B cell (primary cell): ENCODE data around the gene PCOLCE2. TPM values are rescaled to one million over a fixed set of nuclear protein-coding genes. Genes with fewer than 3 reads are reported as not detected.

Experiments used
- ATAC-seq: fragments of 200-7000 bp; cut with Tn5 transposase; one replicate; pipeline ENCODE4 v1.10.0; 2021; ENCODE audit warnings: low read depth, mild to moderate bottlenecking, moderate number of reproducible peaks, moderate library complexity
- CTCF ChIA-PET: fragments of 350-600 bp; sonication (Branson Sonifier 250); formaldehyde crosslinking; loops from one replicate; lab custom pipeline; 2021; ENCODE audit warnings: antibody characterized with exemption, inconsistent platforms; lab: Charles Lee
- POLR2A ChIA-PET: fragments of 350-600 bp; sonication (Branson Sonifier 250); formaldehyde crosslinking; loops from one replicate; lab custom pipeline; 2021; ENCODE audit warnings: antibody characterized with exemption; lab: Charles Lee
- DNase-seq: peaks from one replicate; pipeline ENCODE4 v3.0.0; 2013
- H2AFZ ChIP-seq: 2 replicates; pipeline ENCODE4 v1.6.1; 2012; ENCODE audit warnings: mild to moderate bottlenecking, low read depth, low read length; ENCODE audit not compliant: insufficient read depth, poor library complexity, severe bottlenecking
- H3K27ac ChIP-seq, 2 donors: 1 replicate in 1 of 2; 2 replicates in 1 of 2; pipeline ENCODE4 v1.5.1; 2012 to 2013; ENCODE audit warnings: low read length in 2 of 2, mild to moderate bottlenecking in 2 of 2, moderate library complexity in 1 of 2
- H3K27me3 ChIP-seq, 4 experiments: fragments of 200-600 bp in 1 of 4; sonication (generic) in 1 of 4; replicated peaks in 1 of 4; 1 replicate in 2 of 4; 2 replicates in 2 of 4; pipeline versions ENCODE4 v1.6.1 to v1.7.0; 2013 to 2016; ENCODE audit warnings: low read length in 3 of 4, mild to moderate bottlenecking in 2 of 4, mixed read lengths in 1 of 4, moderate library complexity in 1 of 4; ENCODE audit not compliant: insufficient read depth in 4 of 4, control insufficient read depth in 3 of 4; ENCODE audit errors: control extremely low read depth in 1 of 4
- H3K36me3 ChIP-seq, 2 experiments: replicated peaks in 1 of 2; 1 replicate in 1 of 2; 2 replicates in 1 of 2; pipeline versions ENCODE4 v1.6.1 to v1.7.1; 2013; ENCODE audit warnings: low read length in 1 of 2; ENCODE audit not compliant: insufficient read depth in 2 of 2, control insufficient read depth in 1 of 2; ENCODE audit errors: control extremely low read depth in 1 of 2, extremely low read depth in 1 of 2
- H3K4me1 ChIP-seq, 2 donors: fragments of 200-600 bp in 1 of 2; sonication (generic) in 1 of 2; 1 replicate in 1 of 2; 2 replicates in 1 of 2; pipeline versions ENCODE4 v1.5.1 to v1.6.1; 2013 to 2017; ENCODE audit warnings: low read length in 2 of 2; ENCODE audit not compliant: control insufficient read depth in 2 of 2, insufficient read depth in 2 of 2
- H3K4me2 ChIP-seq: replicated peaks from 2 replicates; pipeline ENCODE3; 2012; ENCODE audit warnings: mild to moderate bottlenecking, low read depth, low read length; ENCODE audit not compliant: poor library complexity, severe bottlenecking
- H3K4me3 ChIP-seq, 5 experiments: fragments of 200-600 bp in 1 of 5; sonication (generic) in 1 of 5; 1 replicate in 3 of 5; 2 replicates in 2 of 5; pipeline versions ENCODE4 v1.5.1 to v1.7.0; 2011 to 2016; ENCODE audit warnings: low read length in 4 of 5, mild to moderate bottlenecking in 4 of 5, low read depth in 2 of 5, control low read depth in 1 of 5, moderate library complexity in 1 of 5; ENCODE audit not compliant: insufficient read depth in 1 of 5; ENCODE audit errors: control extremely low read depth in 1 of 5, extremely low read depth in 1 of 5
- H3K79me2 ChIP-seq: fragments of 200-600 bp; sonication (generic); one replicate; pipeline ENCODE4 v1.6.0; 2016; ENCODE audit warnings: low read length; ENCODE audit not compliant: control insufficient read depth, insufficient read depth
- H3K9ac ChIP-seq: fragments of 200-600 bp; sonication (generic); 2 replicates; pipeline ENCODE4 v1.6.1; 2017; ENCODE audit warnings: mild to moderate bottlenecking, low read length, moderate library complexity
- H3K9me3 ChIP-seq, 3 donors: one replicate each; pipeline versions ENCODE4 v1.6.1 to v1.7.1; 2013; ENCODE audit warnings: low read length in 2 of 3; ENCODE audit not compliant: control insufficient read depth in 2 of 3, insufficient read depth in 1 of 3; ENCODE audit errors: control extremely low read depth in 1 of 3
- H4K20me1 ChIP-seq: 2 replicates; pipeline ENCODE4 v1.6.0; 2012; ENCODE audit warnings: mild to moderate bottlenecking, low read length; ENCODE audit not compliant: insufficient read depth, control insufficient read depth, poor library complexity, severe bottlenecking
- H3K27ac Mint-ChIP-seq: one replicate; pipeline ENCODE4 v1.8.0; 2021; ENCODE audit warnings: mixed read lengths
- H3K27me3 Mint-ChIP-seq: one replicate; pipeline ENCODE4 v1.8.0; 2021; ENCODE audit warnings: mixed read lengths
- H3K4me1 Mint-ChIP-seq: one replicate; pipeline ENCODE4 v1.8.0; 2021; ENCODE audit warnings: mixed read lengths
- H3K4me3 Mint-ChIP-seq: one replicate; pipeline ENCODE4 v1.8.0; 2021; ENCODE audit warnings: mixed read lengths
- H3K9me3 Mint-ChIP-seq: one replicate; pipeline ENCODE4 v1.8.0; 2022; ENCODE audit warnings: mixed read lengths; ENCODE audit not compliant: insufficient read depth
- EZH2 ChIP-seq: IDR thresholded peaks from 2 replicates; pipeline ENCODE4 v1.6.1; 2012; ENCODE audit warnings: borderline replicate concordance, low read depth, mild to moderate bottlenecking, moderate library complexity, low read length; ENCODE audit not compliant: insufficient read depth, poor library complexity, severe bottlenecking
- WGBS: methylation state at CpG from one replicate; pipeline ENCODE4 v1.1.5; 2013; ENCODE audit warnings: missing lambda C conversion rate; ENCODE audit not compliant: insufficient coverage; 5-methylcytosine and 5-hydroxymethylcytosine counted together
- intact Hi-C: fragments of 100-400 bp; cut with micrococcal nuclease; formaldehyde crosslinking; loops from one replicate; pipeline ENCODE4 v1.10.0; 2022
- polyA plus RNA-seq: library from polyadenylated mRNA; depleted of rRNA; stranded (reverse); fragments of >200 nt; gene quantifications from 2 replicates; pipeline ENCODE4 v1.2.3, GENCODE V29; 2012
- total RNA-seq, 2 donors: library from RNA; stranded (reverse); fragments of 120-200 nt in 1 of 2; gene quantifications; 1 replicate in 1 of 2; 2 replicates in 1 of 2; pipeline versions ENCODE4 v1.2.3 to v1.2.4, GENCODE V29; 2013 to 2022
- TF ChIP-seq, protein P1 (sequence below): fragments of 200-600 bp; IDR thresholded peaks from one replicate; pipeline ENCODE4 v1.8.0; 2022; ENCODE audit warnings: antibody characterized with exemption, mild to moderate bottlenecking

Gene PCOLCE2
- total and polyA plus RNA-seq, 2 donors (not counting 1 experiment from before 2014, with no cell fraction given), result not detected

DNA sequence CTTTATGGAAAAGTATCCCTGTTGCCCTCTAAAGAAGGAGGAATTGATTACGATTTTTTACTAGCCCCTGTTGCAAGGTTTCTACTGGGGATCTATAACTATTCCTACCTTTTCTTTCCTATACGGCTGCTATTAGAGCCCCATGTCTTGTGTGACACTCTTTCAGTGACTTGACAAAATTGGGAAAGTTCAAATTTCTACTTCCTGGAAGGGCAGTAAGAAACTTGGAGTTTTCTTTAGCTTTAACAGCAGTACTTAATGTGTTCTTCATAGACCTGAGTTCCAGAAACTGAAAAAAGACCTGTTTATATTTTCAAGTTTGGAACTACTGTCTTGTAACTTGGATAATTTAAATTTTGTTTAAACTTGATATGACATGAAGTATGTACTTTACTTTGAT is 110.3 kb downstream of the PCOLCE2 start:
- Histone ChIP-seq H3K9me3 (peaks cover 0 to 4% (median 0%) of the 10 kb centered on the region in 3 donors), H4K20me1 (no peaks in the 10 kb centered on the region), H3K27ac (no peak overlapping the region), H2AFZ (no peak overlapping the region), H3K4me1 (no peaks in the 10 kb centered on the region), H3K27me3 (no peaks in the 10 kb centered on the region), H3K79me2 (no peaks in the 10 kb centered on the region), H3K4me3 (no peak overlapping the region), H3K36me3 (no peaks in the 10 kb centered on the region), H3K4me2 (no peak overlapping the region), H3K9ac (no peak overlapping the region)
- ATAC-seq, result no peak
- 80% methylated on average over 1 of the region's 2 CpGs for WGBS
- no peaks in the 10 kb centered on the region for H3K27me3 Mint-ChIP-seq
- TF ChIP-seq, protein P1, sequence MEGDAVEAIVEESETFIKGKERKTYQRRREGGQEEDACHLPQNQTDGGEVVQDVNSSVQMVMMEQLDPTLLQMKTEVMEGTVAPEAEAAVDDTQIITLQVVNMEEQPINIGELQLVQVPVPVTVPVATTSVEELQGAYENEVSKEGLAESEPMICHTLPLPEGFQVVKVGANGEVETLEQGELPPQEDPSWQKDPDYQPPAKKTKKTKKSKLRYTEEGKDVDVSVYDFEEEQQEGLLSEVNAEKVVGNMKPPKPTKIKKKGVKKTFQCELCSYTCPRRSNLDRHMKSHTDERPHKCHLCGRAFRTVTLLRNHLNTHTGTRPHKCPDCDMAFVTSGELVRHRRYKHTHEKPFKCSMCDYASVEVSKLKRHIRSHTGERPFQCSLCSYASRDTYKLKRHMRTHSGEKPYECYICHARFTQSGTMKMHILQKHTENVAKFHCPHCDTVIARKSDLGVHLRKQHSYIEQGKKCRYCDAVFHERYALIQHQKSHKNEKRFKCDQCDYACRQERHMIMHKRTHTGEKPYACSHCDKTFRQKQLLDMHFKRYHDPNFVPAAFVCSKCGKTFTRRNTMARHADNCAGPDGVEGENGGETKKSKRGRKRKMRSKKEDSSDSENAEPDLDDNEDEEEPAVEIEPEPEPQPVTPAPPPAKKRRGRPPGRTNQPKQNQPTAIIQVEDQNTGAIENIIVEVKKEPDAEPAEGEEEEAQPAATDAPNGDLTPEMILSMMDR, result no peak
- TF ChIP-seq EZH2, result no peak
- DNase-seq, result no peak
- H3K27ac Mint-ChIP-seq, result no peak overlapping the region
- ChIA-PET POLR2A (no interaction called here), CTCF (no interaction called here)
- H3K4me1 Mint-ChIP-seq, result no peaks in the 10 kb centered on the region
- H3K9me3 Mint-ChIP-seq, result no peaks in the 10 kb centered on the region
- no peak overlapping the region for H3K4me3 Mint-ChIP-seq
- intact Hi-C loops, result no loop called here

DNA sequence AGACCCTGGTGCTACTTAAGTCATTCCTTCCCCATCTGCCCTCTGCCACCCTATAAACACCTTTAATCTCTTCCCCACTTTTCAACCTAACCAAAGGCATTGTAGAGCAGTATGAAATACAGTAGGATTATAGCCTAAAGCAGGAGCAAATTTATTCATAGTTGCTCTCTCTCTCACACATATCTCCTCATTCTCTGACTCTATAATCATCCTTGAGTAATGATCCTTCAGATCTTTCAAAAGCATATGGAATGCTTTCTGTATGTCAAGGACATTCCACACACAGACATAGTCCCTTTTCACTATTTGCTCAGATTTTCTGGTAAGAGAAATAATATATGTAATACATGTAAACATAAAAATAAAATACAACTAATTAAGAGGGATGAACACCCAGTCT is 111.0 kb downstream of the PCOLCE2 start:
- Mint-ChIP-seq H3K27ac (no peak overlapping the region), H3K4me1 (no peaks in the 10 kb centered on the region), H3K4me3 (no peak overlapping the region), H3K9me3 (no peaks in the 10 kb centered on the region), H3K27me3 (peaks cover under 1% of the 10 kb centered on the region)
- H3K4me3 ChIP-seq, result no peak overlapping the region
- H3K4me2 ChIP-seq, result no peak overlapping the region
- H3K4me1 ChIP-seq, result no peaks in the 10 kb centered on the region
- H4K20me1 ChIP-seq, result no peaks in the 10 kb centered on the region
- no peak overlapping the region for H3K9ac ChIP-seq
- no peak overlapping the region for H2AFZ ChIP-seq
- H3K36me3 ChIP-seq, result no peaks in the 10 kb centered on the region
- DNase-seq, result no peak
- ChIA-PET CTCF (no interaction called here), POLR2A (no interaction called here)
- intact Hi-C loops, result no loop called here
- no peaks in the 10 kb centered on the region for H3K79me2 ChIP-seq
- TF ChIP-seq, protein P1, result no peak
- TF ChIP-seq EZH2, result no peak
- no peak overlapping the region for H3K27ac ChIP-seq
- no peak for ATAC-seq
- H3K27me3 ChIP-seq, result no peaks in the 10 kb centered on the region
- peaks cover 0 to 4% (median 0%) of the 10 kb centered on the region in 3 donors for H3K9me3 ChIP-seq
